GM18505 (cell line): ENCODE measurements around the gene C1QTNF7.

Experiments
- ATAC-seq: cut with Tn5 transposase; IDR thresholded peaks from one replicate; pipeline ENCODE4 v1.9.1; 2021; ENCODE audit not compliant: unreplicated experiment
- POLR2A ChIP-seq: IDR thresholded peaks from 4 replicates; pipeline ENCODE4 v1.6.1; 2011; ENCODE audit warnings: borderline replicate concordance; ENCODE audit not compliant: insufficient read depth, insufficient read length; ENCODE audit errors: extremely low read depth

The C1QTNF7 gene

GRCh38 chr4:15400226-15400625 lies 27.6 kb upstream of the C1QTNF7 start:
- ATAC-seq, result no peak
- no peak for TF ChIP-seq POLR2A

GRCh38 chr4:15400981-15401671 lies 26.7 kb upstream of the C1QTNF7 start:
- no peak for TF ChIP-seq POLR2A
- ATAC-seq, result peak; percentile 57

DNA sequence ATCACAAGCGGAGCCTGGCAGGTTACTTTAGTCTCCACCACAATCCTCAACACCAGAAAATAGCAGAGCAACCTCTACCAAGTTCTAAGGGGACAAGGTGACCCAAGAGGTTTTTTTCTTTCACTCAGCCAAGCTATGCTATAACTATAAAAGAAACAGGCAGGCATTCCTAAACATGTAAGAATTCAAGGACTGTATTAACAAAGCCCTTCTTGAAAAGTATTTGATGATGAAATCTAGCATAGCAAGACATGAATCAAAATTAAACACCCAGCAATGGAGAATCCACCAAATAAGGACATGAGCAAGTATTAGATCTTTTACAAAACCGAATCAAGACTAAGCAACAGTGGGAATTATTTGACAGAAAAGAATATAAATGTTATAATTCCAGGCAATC lies 25.7 kb upstream of the C1QTNF7 start:
- TF ChIP-seq POLR2A, result no peak
- ATAC-seq, result no peak

DNA sequence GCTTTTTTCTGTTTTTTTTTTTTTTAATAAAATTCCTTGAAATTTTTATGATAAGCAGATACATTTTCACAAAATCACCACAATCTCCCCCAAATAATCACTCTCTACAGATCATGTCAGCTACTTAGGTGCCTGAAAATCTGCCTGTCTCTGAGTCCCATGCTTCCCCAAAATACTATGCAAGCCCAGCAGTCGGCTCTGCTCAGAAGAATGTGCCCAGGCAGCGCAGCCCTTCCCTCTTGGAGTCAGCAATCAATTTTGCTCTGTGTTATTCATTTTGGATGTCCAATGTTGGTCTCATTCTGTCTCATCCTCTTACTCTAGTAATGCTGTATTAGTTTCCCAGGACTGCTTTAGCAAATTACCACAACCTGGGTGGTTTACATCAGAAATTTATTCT lies 24.9 kb upstream of the C1QTNF7 start:
- TF ChIP-seq POLR2A, result no peak
- no peak for ATAC-seq

DNA sequence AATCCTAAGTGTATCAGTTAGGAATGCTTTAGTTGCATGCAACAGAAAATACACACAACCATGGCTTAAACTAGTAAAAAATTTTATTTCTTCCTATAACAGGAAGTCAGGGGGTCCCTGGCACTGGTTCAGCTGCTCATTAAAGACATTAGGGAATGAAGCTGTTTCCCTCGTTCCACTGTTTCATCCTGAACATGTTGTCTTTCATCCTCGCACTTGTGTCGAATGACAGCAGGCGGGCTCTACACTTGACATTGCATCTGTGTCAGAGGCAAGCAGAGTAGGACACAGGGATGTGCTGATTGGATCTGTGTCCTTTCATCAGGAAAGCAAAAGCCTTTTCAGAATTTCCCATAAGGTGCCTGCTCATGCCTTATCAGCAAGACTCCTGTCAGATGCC lies 22.8 kb upstream of the C1QTNF7 start:
- no peak for ATAC-seq
- TF ChIP-seq POLR2A, result no peak

- no peak for ATAC-seq
- TF ChIP-seq POLR2A, result no peak
Measured at GRCh38 chr4:15410750-15411149, 17.1 kb upstream of the C1QTNF7 start.

GRCh38 chr4:15412461-15412860 lies 15.4 kb upstream of the C1QTNF7 start:
- no peak for TF ChIP-seq POLR2A
- ATAC-seq, result no peak

DNA sequence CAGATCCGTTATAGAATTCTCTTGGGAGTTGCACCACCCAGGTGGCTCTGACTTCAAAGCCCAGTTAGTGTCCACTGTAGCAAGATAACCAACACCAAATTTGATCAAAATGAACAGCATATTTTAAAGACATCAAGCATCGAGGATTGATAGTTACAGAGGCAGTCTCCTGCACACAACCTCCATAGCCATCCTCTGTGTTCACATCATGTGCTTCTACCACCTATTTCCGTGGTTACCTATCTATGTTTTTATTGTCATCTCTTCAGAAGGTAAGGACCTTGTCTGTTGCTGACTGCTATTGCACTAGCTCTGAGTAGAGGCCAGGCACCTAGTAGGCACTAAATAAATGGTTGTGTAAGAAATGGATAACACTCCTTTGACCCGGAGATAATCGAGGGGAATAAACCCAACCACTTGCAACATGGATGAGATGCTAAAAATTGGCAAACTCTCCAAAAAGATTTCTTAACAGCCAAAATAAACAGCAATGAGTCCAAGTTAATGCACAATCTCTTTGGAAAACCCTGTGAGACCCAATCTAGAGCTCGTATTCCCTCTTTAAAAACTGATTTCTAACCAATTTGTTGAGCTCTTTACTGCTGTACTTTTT lies 14.7 kb upstream of the C1QTNF7 start:
- ATAC-seq, result no peak
- no peak for TF ChIP-seq POLR2A

DNA sequence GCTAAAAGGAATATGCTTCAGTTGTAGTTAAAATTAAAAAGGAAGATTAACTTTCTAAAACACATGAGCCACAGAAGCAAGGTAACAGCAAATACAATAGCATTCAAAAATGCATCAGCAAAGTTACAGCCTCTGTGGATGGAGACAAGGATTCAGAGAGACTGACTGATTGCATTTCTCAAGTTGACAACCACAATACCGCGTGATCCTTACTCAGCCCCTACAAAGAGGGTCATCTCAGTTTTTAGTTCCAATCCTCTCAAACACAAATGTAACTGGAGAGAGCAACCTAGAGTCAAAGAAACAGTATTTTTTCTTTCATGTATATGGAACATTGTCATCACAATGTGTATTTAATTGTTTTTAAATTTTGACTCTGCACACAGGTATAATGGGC lies 14.2 kb upstream of the C1QTNF7 start:
- ATAC-seq, result no peak

GRCh38 chr4:15414551-15415091 lies 13.2 kb upstream of the C1QTNF7 start:
- no peak for TF ChIP-seq POLR2A
- ATAC-seq, result no peak

More for the DNA sequence above, 14.2 kb upstream of the C1QTNF7 start:
- no peak for TF ChIP-seq POLR2A

- no peak for TF ChIP-seq POLR2A
- ATAC-seq, result no peak
Measured at GRCh38 chr4:15416357-15417232, 11.2 kb upstream of the C1QTNF7 start.

DNA sequence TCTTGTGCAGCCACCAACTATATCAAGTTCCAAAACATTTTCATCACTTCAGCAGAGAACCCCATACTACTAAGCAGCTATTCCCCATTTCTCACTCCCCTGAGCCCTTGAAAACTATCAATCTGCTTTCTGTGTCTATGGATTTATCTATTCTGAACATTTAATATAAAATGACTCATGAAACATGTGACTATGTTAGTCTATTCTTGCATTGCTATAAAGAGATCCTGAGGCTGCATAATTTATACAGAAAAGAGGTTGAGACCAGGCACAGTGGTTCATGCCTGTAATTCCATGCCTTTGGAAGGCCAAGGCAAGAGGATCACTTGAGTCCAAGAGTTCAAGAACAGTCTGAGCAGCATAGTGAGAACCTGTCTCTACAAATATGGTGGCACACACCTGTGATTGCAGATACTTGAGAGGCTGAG lies 10.6 kb upstream of the C1QTNF7 start:
- ATAC-seq, result no peak
- no peak for TF ChIP-seq POLR2A

- ATAC-seq, result no peak
- no peak for TF ChIP-seq POLR2A
Measured at GRCh38 chr4:15418956-15419355, 8.9 kb upstream of the C1QTNF7 start.
